HepG2 (cell line): ENCODE measurements around the gene CSDE1. TPM values are rescaled to one million over a fixed set of nuclear protein-coding genes. Genes with fewer than 3 reads are reported as not detected.

ENCODE experiments used
- GATAD1 ChIP-seq: IDR thresholded peaks from 2 replicates; pipeline ENCODE4 v1.6.1; 2016; ENCODE audit warnings: missing genetic modification reagents, missing compliant biosample characterization
- HMGXB3 ChIP-seq: sonication (generic); formaldehyde crosslinking; IDR thresholded peaks from 2 replicates; pipeline ENCODE4 v1.4.0; 2020; ENCODE audit warnings: missing genetic modification reagents, borderline replicate concordance
- LCORL ChIP-seq, 2 experiments: fragments of 450-650 bp in 1 of 2; sonication (generic) in 1 of 2; formaldehyde crosslinking in 1 of 2; IDR thresholded peaks; 2 replicates each; pipeline versions ENCODE4 v1.5.0 to v1.6.1; 2017 to 2020; ENCODE audit warnings: antibody characterized with exemption in 1 of 2, missing genetic modification reagents in 1 of 2
- MXI1 ChIP-seq: IDR thresholded peaks from 3 replicates; pipeline ENCODE4 v1.6.1; 2012; ENCODE audit warnings: low read depth, low read length, inconsistent platforms, borderline replicate concordance
- RFXANK ChIP-seq: IDR thresholded peaks from 2 replicates; pipeline ENCODE4 v1.6.1; 2016
- SRSF1 ChIP-seq: fragments of 200-400 bp; formaldehyde crosslinking; optimal IDR thresholded peaks from 2 replicates; pipeline ENCODE3; 2017; ENCODE audit warnings: mild to moderate bottlenecking, low read depth, low read length, moderate library complexity
- TCF7L2 ChIP-seq: IDR thresholded peaks from 2 replicates; pipeline ENCODE4 v1.6.1; 2011; ENCODE audit warnings: mild to moderate bottlenecking, low read depth, low read length, moderate library complexity
- TOPORS ChIP-seq: sonication (generic); formaldehyde crosslinking; IDR thresholded peaks from 2 replicates; pipeline ENCODE4 v1.8.0; 2023; ENCODE audit warnings: mild to moderate bottlenecking, missing genetic modification reagents
- ZBTB46 ChIP-seq: sonication (generic); formaldehyde crosslinking; IDR thresholded peaks from 2 replicates; pipeline ENCODE4 v1.4.0; 2020; ENCODE audit warnings: mild to moderate bottlenecking, missing genetic modification reagents, borderline replicate concordance
- ZNF205 ChIP-seq: IDR thresholded peaks from 2 replicates; pipeline ENCODE4 v1.6.1; 2018; ENCODE audit warnings: missing biosample characterization, missing genetic modification reagents
- ZNF557 ChIP-seq: sonication (generic); formaldehyde crosslinking; IDR thresholded peaks from 2 replicates; pipeline ENCODE4 v1.4.0; 2020; ENCODE audit warnings: missing genetic modification reagents
- ZNF567 ChIP-seq: sonication (generic); formaldehyde crosslinking; IDR thresholded peaks from 2 replicates; pipeline ENCODE4 v1.8.1; 2023; ENCODE audit warnings: mild to moderate bottlenecking, missing genetic modification reagents, borderline replicate concordance
- ZNF879 ChIP-seq: sonication (generic); formaldehyde crosslinking; IDR thresholded peaks from 2 replicates; pipeline ENCODE4 v1.8.1; 2023; ENCODE audit warnings: missing genetic modification reagents
- polyA plus RNA-seq, 8 experiments: library from polyadenylated mRNA; depleted of rRNA in 3 of 8; stranded (reverse) in 7 of 8; unstranded in 1 of 8; fragments of >200 nt; fragmentation: Illumina TruSeq in 4 of 8; extraction: Trizol in 4 of 8; gene quantifications; 2 replicates each; pipeline versions ENCODE4 v1.2.1 to v1.2.3, GENCODE V29; 2011 to 2016; ENCODE audit warnings: low read depth in 4 of 8, missing spikeins in 1 of 8, mixed read lengths in 1 of 8; ENCODE audit not compliant: insufficient read depth in 1 of 8
- total RNA-seq, 5 experiments: library from RNA; depleted of rRNA; stranded (reverse); fragments of >200 nt; fragmentation: Illumina TruSeq; extraction: Trizol; gene quantifications; 2 replicates each; pipeline ENCODE4 v1.2.3, GENCODE V29; 2016; ENCODE audit warnings: low read depth in 1 of 5
- TF ChIP-seq, protein P1 (sequence below): sonication (generic); formaldehyde crosslinking; IDR thresholded peaks from 2 replicates; pipeline ENCODE4 v1.4.0; 2020; ENCODE audit warnings: mild to moderate bottlenecking, low read depth, missing genetic modification reagents

Gene CSDE1
- total and polyA plus RNA-seq, 2 of the 13 experiments (the other 11 are each of a cell fraction or from before 2014, with no cell fraction given): 150 to 313 TPM

- TF ChIP-seq, protein P1, sequence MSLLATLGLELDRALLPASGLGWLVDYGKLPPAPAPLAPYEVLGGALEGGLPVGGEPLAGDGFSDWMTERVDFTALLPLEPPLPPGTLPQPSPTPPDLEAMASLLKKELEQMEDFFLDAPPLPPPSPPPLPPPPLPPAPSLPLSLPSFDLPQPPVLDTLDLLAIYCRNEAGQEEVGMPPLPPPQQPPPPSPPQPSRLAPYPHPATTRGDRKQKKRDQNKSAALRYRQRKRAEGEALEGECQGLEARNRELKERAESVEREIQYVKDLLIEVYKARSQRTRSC (CRISPR knock-in tag): no peak
- TF ChIP-seq TOPORS (CRISPR knock-in tag) (peak; percentile 66; the same call in 1 of the 2 replicates), HMGXB3 (CRISPR knock-in tag) (peak; percentile 53; the same call in 1 of the 2 replicates), SRSF1 (peak; percentile 77), ZBTB46 (CRISPR knock-in tag) (no peak), RFXANK (CRISPR knock-in tag) (peak; percentile 45; the same call in 1 of the 2 replicates), ZNF205 (CRISPR knock-in tag) (peak; percentile 57; the same call in 1 of the 2 replicates), ZNF567 (peak; percentile 61; the same call in 1 of the 2 replicates), TCF7L2 (no peak), MXI1 (peak; percentile 99), GATAD1 (peak; percentile 95), ZNF557 (CRISPR knock-in tag) (no peak), LCORL (IDR thresholded peaks at IDR 0.05) (no peak), LCORL (CRISPR knock-in tag; IDR thresholded peaks at IDR 0.05) (peak; percentile 57; the same call in 1 of the 2 replicates), ZNF879 (CRISPR knock-in tag) (no peak)
Measured at GRCh38 chr1:114716304-114717170, 41.2 kb downstream of the CSDE1 start, which contains the start of gene NRAS (continued).
